Adrenal gland (tissue), 5 donors: ENCODE measurements around the gene TENT5C.

Source experiments
- POLR2A ChIP-seq, 2 donors: fragments of 450-650 bp; IDR thresholded peaks; one replicate each; pipeline ENCODE4 v1.6.1; 2017; ENCODE audit warnings: antibody characterized with exemption in 2 of 2, mild to moderate bottlenecking in 2 of 2, moderate library complexity in 1 of 2
- TF ChIP-seq, protein P1 (sequence below), 6 experiments: fragments of 450-650 bp in 4 of 6; fragments of 200-600 bp in 2 of 6; sonication (generic) in 1 of 6; IDR thresholded peaks; 1 replicate in 5 of 6; 2 replicates in 1 of 6; pipeline versions ENCODE4 v1.5.1 to v1.8.0; 2016 to 2021; ENCODE audit warnings: antibody characterized with exemption in 6 of 6, mild to moderate bottlenecking in 2 of 6, moderate library complexity in 1 of 6
- donor health status: DM: no; HTN: no; CAD: no.

DNA sequence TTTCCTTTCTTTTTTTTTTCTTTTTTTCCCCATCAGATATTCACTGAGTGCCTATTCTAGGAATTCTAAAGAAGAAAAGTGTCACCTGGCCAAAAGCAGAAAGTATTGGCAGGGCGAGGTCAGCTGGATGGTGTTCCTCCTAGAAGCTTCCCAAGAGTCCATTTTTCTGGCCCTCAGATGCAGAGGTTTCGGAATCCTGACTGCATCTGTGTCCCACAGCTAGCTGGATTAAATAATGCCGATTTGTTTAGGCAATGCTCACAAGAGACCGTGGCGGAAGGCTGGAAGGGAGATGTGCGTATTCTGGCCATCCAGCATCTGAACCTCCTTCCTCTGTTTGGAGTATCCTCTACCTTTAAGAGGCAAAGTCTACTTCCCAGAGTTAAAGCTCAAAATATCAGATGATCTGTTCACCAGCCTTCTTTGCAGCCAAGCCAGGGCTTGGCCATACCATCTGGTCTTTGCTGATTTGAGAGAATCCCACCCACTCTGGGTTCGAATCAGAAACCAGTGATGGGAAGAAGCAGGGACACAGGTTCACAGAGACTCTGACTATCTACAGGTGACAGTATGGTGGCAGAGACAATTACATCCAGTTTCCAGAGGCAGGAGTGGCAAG is 5.4 kb upstream of the TENT5C start:
- no peak for TF ChIP-seq POLR2A (IDR thresholded peaks at IDR 0.05)
- TF ChIP-seq, protein P1, sequence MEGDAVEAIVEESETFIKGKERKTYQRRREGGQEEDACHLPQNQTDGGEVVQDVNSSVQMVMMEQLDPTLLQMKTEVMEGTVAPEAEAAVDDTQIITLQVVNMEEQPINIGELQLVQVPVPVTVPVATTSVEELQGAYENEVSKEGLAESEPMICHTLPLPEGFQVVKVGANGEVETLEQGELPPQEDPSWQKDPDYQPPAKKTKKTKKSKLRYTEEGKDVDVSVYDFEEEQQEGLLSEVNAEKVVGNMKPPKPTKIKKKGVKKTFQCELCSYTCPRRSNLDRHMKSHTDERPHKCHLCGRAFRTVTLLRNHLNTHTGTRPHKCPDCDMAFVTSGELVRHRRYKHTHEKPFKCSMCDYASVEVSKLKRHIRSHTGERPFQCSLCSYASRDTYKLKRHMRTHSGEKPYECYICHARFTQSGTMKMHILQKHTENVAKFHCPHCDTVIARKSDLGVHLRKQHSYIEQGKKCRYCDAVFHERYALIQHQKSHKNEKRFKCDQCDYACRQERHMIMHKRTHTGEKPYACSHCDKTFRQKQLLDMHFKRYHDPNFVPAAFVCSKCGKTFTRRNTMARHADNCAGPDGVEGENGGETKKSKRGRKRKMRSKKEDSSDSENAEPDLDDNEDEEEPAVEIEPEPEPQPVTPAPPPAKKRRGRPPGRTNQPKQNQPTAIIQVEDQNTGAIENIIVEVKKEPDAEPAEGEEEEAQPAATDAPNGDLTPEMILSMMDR (IDR thresholded peaks at IDR 0.05), result no peak
